ENCODE results near the gene CKMT1A. TPM values are rescaled to one million over a fixed set of nuclear protein-coding genes. Genes with fewer than 3 reads are reported as not detected.

CKMT1A gene
- total RNA-seq, 1 donor from 2014 or later = not detected

- intact Hi-C loops (cut with micrococcal nuclease) = loop anchor here (5.0 to 10.0 kb wide), 8 partner anchors 306 to 1254 kb away; partner anchors contain the start of genes CCNDBP1, CTDSPL2, EIF3J and LCMT2
These were observed 54.7 kb downstream of the CKMT1A start for GRCh38 chr15:43748376-43748775.

Other genes with a start within 250 kb of the CKMT1A start
- 32.0 and 35.5 TPM in 2 replicates for gene TP53BP1, start 200.7 kb upstream of the CKMT1A start, total RNA-seq
- 14.6 and 15.0 TPM in 2 replicates for gene MAP1A, start 176.3 kb upstream of the CKMT1A start, total RNA-seq
- 45.8 and 50.2 TPM in 2 replicates for gene PPIP5K1, start 103.7 kb upstream of the CKMT1A start, total RNA-seq
- gene CKMT1B, start 99.8 kb upstream of the CKMT1A start, total RNA-seq = 0.20 and 0.32 TPM in 2 replicates
- gene STRC, start 75.1 kb upstream of the CKMT1A start, total RNA-seq = 0.44 and 0.46 TPM in 2 replicates
- gene CATSPER2, start 45.0 kb upstream of the CKMT1A start, total RNA-seq = 7.6 and 9.8 TPM in 2 replicates
- gene PDIA3, start 52.6 kb downstream of the CKMT1A start, total RNA-seq = 386 and 411 TPM in 2 replicates
- 0.34 and 1.6 TPM in 2 replicates for gene ELL3, start 83.1 kb downstream of the CKMT1A start, total RNA-seq
- gene SERF2, start 98.5 kb downstream of the CKMT1A start, total RNA-seq = 681 and 682 TPM in 2 replicates
- 0.17 and 0.41 TPM in 2 replicates for gene SERINC4, start 106.4 kb downstream of the CKMT1A start, total RNA-seq
- gene HYPK, start 106.7 kb downstream of the CKMT1A start, total RNA-seq = 15.4 and 19.4 TPM in 2 replicates
- gene MFAP1, start 130.8 kb downstream of the CKMT1A start, total RNA-seq = 36.5 and 37.3 TPM in 2 replicates
- gene WDR76, start 133.1 kb downstream of the CKMT1A start, total RNA-seq = 61.4 and 62.9 TPM in 2 replicates

Data from T-helper 1 cell treated with Interleukin-12 subunit alpha and Interleukin-12 subunit beta and Interleukin-4 antibody, amounts not matched to agents 30 ng/mL and 1 ng/mL, for 36 hours (primary cell).